Measurements from ENCODE around the gene OPA3.

The OPA3 gene

GRCh38 chr19:45560686-45561085 lies 23.9 kb downstream of the OPA3 start:
- no peak for DNase-seq

- no peak for DNase-seq
Observed at GRCh38 chr19:45560038-45560437, 24.6 kb downstream of the OPA3 start.

GRCh38 chr19:45558399-45558878 lies 26.2 kb downstream of the OPA3 start:
- peak; percentile 57 to 60 for DNase-seq

GRCh38 chr19:45556835-45557234 lies 27.8 kb downstream of the OPA3 start:
- DNase-seq: no peak

- no peak for DNase-seq
Observed at GRCh38 chr19:45554481-45554880, 30.1 kb downstream of the OPA3 start.

- DNase-seq: no peak
Observed at GRCh38 chr19:45553464-45553863, 31.1 kb downstream of the OPA3 start.

GRCh38 chr19:45547965-45548609 lies 36.5 kb downstream of the OPA3 start:
- DNase-seq: no peak

GRCh38 chr19:45547211-45547770 lies 37.3 kb downstream of the OPA3 start:
- no peak for DNase-seq

GRCh38 chr19:45542234-45542668 lies 42.4 kb downstream of the OPA3 start:
- DNase-seq: no peak

GRCh38 chr19:45539459-45539858 lies 45.1 kb downstream of the OPA3 start:
- no peak for DNase-seq

- DNase-seq: no peak
Observed at GRCh38 chr19:45531349-45531748, 53.3 kb downstream of the OPA3 start.

GRCh38 chr19:45529420-45529785 lies 55.2 kb downstream of the OPA3 start:
- no peak for DNase-seq

- DNase-seq: no peak
Observed at GRCh38 chr19:45528744-45529419, 55.7 kb downstream of the OPA3 start.

GRCh38 chr19:45528149-45528743 lies 56.4 kb downstream of the OPA3 start:
- no peak for DNase-seq

GRCh38 chr19:45527731-45528130 lies 56.9 kb downstream of the OPA3 start:
- no peak for DNase-seq

- DNase-seq: no peak
Observed at GRCh38 chr19:45526971-45527370, 57.6 kb downstream of the OPA3 start.

- DNase-seq: no peak
Observed at GRCh38 chr19:45526143-45526542, 58.5 kb downstream of the OPA3 start.

GRCh38 chr19:45524575-45525129 lies 60.0 kb downstream of the OPA3 start:
- no peak for DNase-seq

GRCh38 chr19:45523642-45524256 lies 60.9 kb downstream of the OPA3 start:
- DNase-seq: peak; percentile 58 to 65

- no peak for DNase-seq
Observed at GRCh38 chr19:45522010-45522941, 62.3 kb downstream of the OPA3 start.

GRCh38 chr19:45518469-45518826 lies 66.2 kb downstream of the OPA3 start:
- DNase-seq: no peak
